ENCODE results near the gene ADK.

ADK gene

GRCh38 chr10:74305730-74306129 is 154.7 kb downstream of the ADK start:
- Histone ChIP-seq H3K27ac (no peak overlapping the region), H3K4me2 (ENCODE audit: low read length) (no peak overlapping the region), H3K4me1 (no peaks in the 10 kb centered on the region), H3K27me3 (ENCODE audit: control insufficient read depth, insufficient read depth, low read length) (no peaks in the 10 kb centered on the region), H3K79me2 (no peaks in the 10 kb centered on the region), H3K4me3 (ENCODE audit: low read depth, low read length) (no peak overlapping the region), H3K9ac (no peak overlapping the region), H3K9me3 (ENCODE audit: control insufficient read depth, low read length) (no peaks in the 10 kb centered on the region), H3K36me3 (ENCODE audit: control insufficient read depth, insufficient read depth, low read length) (no peaks in the 10 kb centered on the region), H2AFZ (no peak overlapping the region)
- no peak for TF ChIP-seq CTCF (IDR thresholded peaks at IDR 0.05)

- no peak overlapping the region for H3K4me3 ChIP-seq (ENCODE audit: low read depth, low read length)
- H3K9ac ChIP-seq: no peak overlapping the region
- no peak overlapping the region for H3K4me2 ChIP-seq (ENCODE audit: low read length)
- no peaks in the 10 kb centered on the region for H3K36me3 ChIP-seq (ENCODE audit: control insufficient read depth, insufficient read depth, low read length)
- H3K27ac ChIP-seq: no peak overlapping the region
- H2AFZ ChIP-seq: no peak overlapping the region
- TF ChIP-seq CTCF (IDR thresholded peaks at IDR 0.05): no peak
- H3K79me2 ChIP-seq: no peaks in the 10 kb centered on the region
- H3K27me3 ChIP-seq (ENCODE audit: control insufficient read depth, insufficient read depth, low read length): no peaks in the 10 kb centered on the region
- H3K4me1 ChIP-seq: no peaks in the 10 kb centered on the region
- no peaks in the 10 kb centered on the region for H3K9me3 ChIP-seq (ENCODE audit: control insufficient read depth, low read length)
Measured at GRCh38 chr10:74306227-74306982, 155.4 kb downstream of the ADK start.

GRCh38 chr10:74307061-74307651 is 156.1 kb downstream of the ADK start:
- Histone ChIP-seq H2AFZ (no peak overlapping the region), H3K4me2 (ENCODE audit: low read length) (no peak overlapping the region), H3K36me3 (ENCODE audit: control insufficient read depth, insufficient read depth, low read length) (no peaks in the 10 kb centered on the region), H3K4me1 (no peaks in the 10 kb centered on the region), H3K9ac (no peak overlapping the region), H3K79me2 (no peaks in the 10 kb centered on the region), H3K4me3 (ENCODE audit: low read depth, low read length) (no peak overlapping the region), H3K27me3 (ENCODE audit: control insufficient read depth, insufficient read depth, low read length) (no peaks in the 10 kb centered on the region), H3K9me3 (ENCODE audit: control insufficient read depth, low read length) (no peaks in the 10 kb centered on the region), H3K27ac (no peak overlapping the region)
- no peak for TF ChIP-seq CTCF (IDR thresholded peaks at IDR 0.05)

- Histone ChIP-seq H3K27ac (no peak overlapping the region), H3K9me3 (ENCODE audit: control insufficient read depth, low read length) (no peaks in the 10 kb centered on the region), H3K4me2 (ENCODE audit: low read length) (no peak overlapping the region), H3K79me2 (no peaks in the 10 kb centered on the region), H3K4me3 (ENCODE audit: low read depth, low read length) (no peak overlapping the region), H3K9ac (no peak overlapping the region), H2AFZ (no peak overlapping the region), H3K27me3 (ENCODE audit: control insufficient read depth, insufficient read depth, low read length) (no peaks in the 10 kb centered on the region), H3K4me1 (no peaks in the 10 kb centered on the region), H3K36me3 (ENCODE audit: control insufficient read depth, insufficient read depth, low read length) (no peaks in the 10 kb centered on the region)
- no peak for TF ChIP-seq CTCF (IDR thresholded peaks at IDR 0.05)
Measured at GRCh38 chr10:74310652-74311257, 159.7 kb downstream of the ADK start.

Measured in parathyroid adenoma (tissue), 2 donors.